SK-N-SH treated with all-trans-retinoic acid at 6 μM for 48 hours (cell line): ENCODE results near the gene TMEM196.

Experiments used
- CSDC2 ChIP-seq: fragments of 250-450 bp; sonication (Bioruptor Pico); IDR thresholded peaks from 2 replicates; pipeline ENCODE4 v1.5.0; 2020; ENCODE audit warnings: mild to moderate bottlenecking, moderate library complexity
- GLIS3 ChIP-seq: fragments of 250-450 bp; sonication (Bioruptor Pico); IDR thresholded peaks from 2 replicates; pipeline ENCODE4 v1.5.0; 2020; ENCODE audit warnings: mild to moderate bottlenecking, moderate library complexity
- PATZ1 ChIP-seq: fragments of 250-450 bp; sonication (Bioruptor Pico); IDR thresholded peaks from 2 replicates; pipeline ENCODE4 v1.8.0; 2020; ENCODE audit warnings: mild to moderate bottlenecking, moderate library complexity, borderline replicate concordance
- PPARA ChIP-seq: fragments of 250-450 bp; sonication (Bioruptor Pico); IDR thresholded peaks from 2 replicates; pipeline ENCODE4 v1.5.0; 2020; ENCODE audit warnings: mild to moderate bottlenecking, borderline replicate concordance
- SNAI2 ChIP-seq: fragments of 250-450 bp; sonication (Bioruptor Pico); IDR thresholded peaks from 2 replicates; pipeline ENCODE4 v1.5.0; 2020; ENCODE audit warnings: mild to moderate bottlenecking, moderate library complexity
- TOX ChIP-seq: fragments of 250-450 bp; sonication (Bioruptor Pico); IDR thresholded peaks from 2 replicates; pipeline ENCODE4 v1.8.0; 2021; ENCODE audit warnings: mild to moderate bottlenecking, moderate library complexity, borderline replicate concordance
- TSHZ2 ChIP-seq: fragments of 250-450 bp; sonication (Bioruptor Pico); IDR thresholded peaks from 2 replicates; pipeline ENCODE4 v1.5.0; 2020; ENCODE audit warnings: mild to moderate bottlenecking, moderate library complexity
- ZC3H10 ChIP-seq: fragments of 250-450 bp; sonication (Bioruptor Pico); IDR thresholded peaks from 2 replicates; pipeline ENCODE4 v1.5.1; 2021; ENCODE audit warnings: mild to moderate bottlenecking, moderate library complexity
- ZFP3 ChIP-seq: fragments of 250-450 bp; sonication (Bioruptor Pico); IDR thresholded peaks from 2 replicates; pipeline ENCODE4 v1.5.0; 2020; ENCODE audit warnings: mild to moderate bottlenecking, moderate library complexity
- ZFP30 ChIP-seq: fragments of 450-650 bp; formaldehyde crosslinking; IDR thresholded peaks from 2 replicates; pipeline ENCODE4 v1.5.0; 2022; ENCODE audit warnings: mild to moderate bottlenecking, moderate library complexity
- ZNF70 ChIP-seq: fragments of 450-650 bp; formaldehyde crosslinking; IDR thresholded peaks from 2 replicates; pipeline ENCODE4 v1.5.0; 2020; ENCODE audit warnings: mild to moderate bottlenecking, moderate library complexity
- TF ChIP-seq, protein P1 (sequence below): fragments of 250-450 bp; sonication (Bioruptor Pico); IDR thresholded peaks from 2 replicates; pipeline ENCODE4 v1.5.1; 2020; ENCODE audit warnings: low read depth, mild to moderate bottlenecking, moderate library complexity

GRCh38 chr7:19674266-19674960 lies 99.0 kb downstream of the TMEM196 start:
- TF ChIP-seq PATZ1, result no peak
- TF ChIP-seq TSHZ2 (CRISPR knock-in tag), result no peak
- TF ChIP-seq ZNF70 (CRISPR knock-in tag), result no peak
- TF ChIP-seq ZFP30 (CRISPR knock-in tag), result no peak
- no peak for TF ChIP-seq GLIS3 (CRISPR knock-in tag)
- TF ChIP-seq, protein P1, sequence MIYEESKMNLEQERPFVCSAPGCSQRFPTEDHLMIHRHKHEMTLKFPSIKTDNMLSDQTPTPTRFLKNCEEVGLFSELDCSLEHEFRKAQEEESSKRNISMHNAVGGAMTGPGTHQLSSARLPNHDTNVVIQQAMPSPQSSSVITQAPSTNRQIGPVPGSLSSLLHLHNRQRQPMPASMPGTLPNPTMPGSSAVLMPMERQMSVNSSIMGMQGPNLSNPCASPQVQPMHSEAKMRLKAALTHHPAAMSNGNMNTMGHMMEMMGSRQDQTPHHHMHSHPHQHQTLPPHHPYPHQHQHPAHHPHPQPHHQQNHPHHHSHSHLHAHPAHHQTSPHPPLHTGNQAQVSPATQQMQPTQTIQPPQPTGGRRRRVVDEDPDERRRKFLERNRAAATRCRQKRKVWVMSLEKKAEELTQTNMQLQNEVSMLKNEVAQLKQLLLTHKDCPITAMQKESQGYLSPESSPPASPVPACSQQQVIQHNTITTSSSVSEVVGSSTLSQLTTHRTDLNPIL, result no peak
- TF ChIP-seq ZFP3, result no peak
- no peak for TF ChIP-seq PPARA (CRISPR knock-in tag)
- no peak for TF ChIP-seq TOX (CRISPR knock-in tag)
- no peak for TF ChIP-seq CSDC2 (CRISPR knock-in tag)
- TF ChIP-seq ZC3H10, result no peak
- TF ChIP-seq SNAI2 (CRISPR knock-in tag), result no peak
